Panc1 (cell line): ENCODE data around the gene FBXO24. TPM values are rescaled to one million over a fixed set of nuclear protein-coding genes. Genes with fewer than 3 reads are reported as not detected.

Experiments used
- ATAC-seq: fragments of 200-7000 bp; cut with Tn5 transposase; 2 replicates; pipeline ENCODE4 v1.9.1; 2020; ENCODE audit warnings: mild to moderate bottlenecking, moderate library complexity
- BruUV-seq: library from RNA; stranded (reverse); fragments of 400-500 nt; replicated peaks from 2 replicates; lab custom pipeline; 2021; lab: Mats Ljungman, UMichigan
- CTCF ChIA-PET: fragments of 300-600 bp; sonication (Branson Sonifier 250); formaldehyde crosslinking; loops from one replicate; lab custom pipeline; 2022; ENCODE audit warnings: antibody characterized with exemption; lab: Charles Lee
- POLR2A ChIA-PET: fragments of 300-600 bp; sonication (Branson Sonifier 250); formaldehyde crosslinking; loops from one replicate; lab custom pipeline; 2022; ENCODE audit warnings: antibody characterized with exemption; lab: Charles Lee
- DNase-seq: peaks from one replicate; pipeline ENCODE4 v3.0.0-alpha.2; 2010; ENCODE audit warnings: low read depth, low spot score
- H3K27ac ChIP-seq: 2 replicates; pipeline ENCODE4 v1.5.1; 2011; ENCODE audit warnings: mild to moderate bottlenecking, low read length, inconsistent platforms
- H3K27me3 ChIP-seq: fragments of 200-500 bp; sonication (Bioruptor generic); 2 replicates; pipeline ENCODE4 v1.6.0; 2014; ENCODE audit warnings: low read length, inconsistent platforms; ENCODE audit not compliant: control insufficient read depth, insufficient read depth
- H3K36me3 ChIP-seq: fragments of 200-500 bp; sonication (Bioruptor generic); 2 replicates; pipeline ENCODE4 v1.5.1; 2014; ENCODE audit warnings: inconsistent platforms, mild to moderate bottlenecking, low read length, moderate library complexity; ENCODE audit not compliant: control insufficient read depth, insufficient read depth
- H3K4me1 ChIP-seq: 2 replicates; pipeline ENCODE4 v1.5.1; 2011; ENCODE audit warnings: inconsistent platforms, mild to moderate bottlenecking, low read length, moderate library complexity; ENCODE audit not compliant: control insufficient read depth, insufficient read depth
- H3K4me3 ChIP-seq, 2 experiments: 2 replicates each; pipeline ENCODE4 v1.5.1; 2011 to 2012; ENCODE audit warnings: low read depth in 2 of 2, low read length in 2 of 2, mild to moderate bottlenecking in 2 of 2, inconsistent platforms in 1 of 2, moderate library complexity in 1 of 2
- H3K9me3 ChIP-seq: fragments of 200-500 bp; sonication (Bioruptor generic); 2 replicates; pipeline ENCODE4 v1.5.1; 2014; ENCODE audit warnings: low read depth, mild to moderate bottlenecking, inconsistent platforms, low read length, moderate library complexity; ENCODE audit not compliant: control insufficient read depth, insufficient read depth
- CTCF ChIP-seq: fragments of 450-650 bp; IDR thresholded peaks from 2 replicates; pipeline ENCODE4 v1.5.1; 2017; ENCODE audit warnings: mild to moderate bottlenecking
- POLR2AphosphoS5 ChIP-seq: IDR thresholded peaks from 2 replicates; pipeline ENCODE4 v1.6.1; 2012; ENCODE audit warnings: mild to moderate bottlenecking, low read depth, low read length, moderate library complexity
- REST ChIP-seq, 2 experiments: IDR thresholded peaks; 2 replicates each; pipeline ENCODE4 v1.6.1; 2011 to 2012; ENCODE audit warnings: low read depth in 2 of 2, control low read depth in 1 of 2, low read length in 1 of 2, mild to moderate bottlenecking in 1 of 2, moderate library complexity in 1 of 2; ENCODE audit not compliant: insufficient read depth in 1 of 2
- SIN3A ChIP-seq: IDR thresholded peaks from 2 replicates; pipeline ENCODE4 v1.6.1; 2012; ENCODE audit warnings: low read depth, mild to moderate bottlenecking, low read length, moderate library complexity, borderline replicate concordance; ENCODE audit not compliant: insufficient read depth
- TCF7L2 ChIP-seq: IDR thresholded peaks from 2 replicates; pipeline ENCODE4 v1.6.1; 2011; ENCODE audit warnings: mild to moderate bottlenecking, low read depth, low read length, inconsistent platforms
- in situ Hi-C: cut with HindIII; loops from 2 replicates; pipeline ENCODE4 v1.10.0; 2016; ENCODE audit warnings: low sequenced_read_pairs, low pct_unique_long_range_greater_than_20kb
- intact Hi-C: fragments of 100-400 bp; cut with micrococcal nuclease; formaldehyde crosslinking; loops from one replicate; pipeline ENCODE4 v1.10.0; 2022; ENCODE audit not compliant: unreplicated experiment
- total RNA-seq: library from RNA; stranded (reverse); gene quantifications from one replicate; pipeline ENCODE4 v1.2.1, GENCODE V29; 2021; ENCODE audit not compliant: unreplicated experiment

The FBXO24 gene
- total RNA-seq, 1 experiment from 2014 or later, result 0.59 TPM

- Histone ChIP-seq H3K27ac (no peak overlapping the region), H3K27me3 (no peaks in the 10 kb centered on the region), H3K4me1 (peaks cover 6% of the 10 kb centered on the region; the same call in 1 of the 2 replicates), H3K4me3 (no peak overlapping the region), H3K36me3 (no peaks in the 10 kb centered on the region), H3K9me3 (no peaks in the 10 kb centered on the region)
- ChIA-PET CTCF (no interaction called here), POLR2A (interaction anchor here (0.6 kb wide), 1 partner anchor 132 kb away, joined by 12 read pairs; no protein-coding TSS in a partner anchor)
- in situ Hi-C loops, result no loop called here
- no peak for TF ChIP-seq TCF7L2
- TF ChIP-seq POLR2AphosphoS5, result no peak
- no peak for TF ChIP-seq CTCF
- no peak for TF ChIP-seq REST (IDR thresholded peaks at IDR 0.05; ENCODE audit: insufficient read depth in 1 of 2, low read depth in 2 of 2, low read length in 1 of 2)
- TF ChIP-seq SIN3A, result no peak
- no peak for ATAC-seq
- no TSS peak for BruUV-seq
- no peak for DNase-seq
- intact Hi-C loops, result no loop called here
Observed at GRCh38 chr7:100561491-100562194, 24.5 kb upstream of the FBXO24 start.

GRCh38 chr7:100562195-100563099, 23.7 kb upstream of the FBXO24 start:
- Histone ChIP-seq H3K9me3 (no peaks in the 10 kb centered on the region), H3K27ac (no peak overlapping the region), H3K4me3 (no peak overlapping the region), H3K27me3 (no peaks in the 10 kb centered on the region), H3K36me3 (no peaks in the 10 kb centered on the region), H3K4me1 (peaks cover 12% of the 10 kb centered on the region)
- in situ Hi-C loops, result no loop called here
- ChIA-PET CTCF (no interaction called here), POLR2A (interaction anchor here (0.6 kb wide), 1 partner anchor 133 kb away, joined by 12 read pairs; no protein-coding TSS in a partner anchor)
- TF ChIP-seq CTCF (no peak), TCF7L2 (no peak), REST (IDR thresholded peaks at IDR 0.05; ENCODE audit: insufficient read depth in 1 of 2, low read depth in 2 of 2, low read length in 1 of 2) (no peak), POLR2AphosphoS5 (no peak), SIN3A (no peak)
- intact Hi-C loops, result no loop called here
- BruUV-seq, result no TSS peak
- DNase-seq, result no peak
- no peak for ATAC-seq
